ENCODE data around the gene P4HTM. TPM values are rescaled to one million over a fixed set of nuclear protein-coding genes. Genes with fewer than 3 reads are reported as not detected.
A peak's percentile ranks its signal among the peaks of the same experiment; 100 is the strongest.

Gene P4HTM
- total and polyA plus RNA-seq, 2 donors (not counting 1 experiment from before 2014, with no cell fraction given), result 48.5 to 70.6 TPM

DNA sequence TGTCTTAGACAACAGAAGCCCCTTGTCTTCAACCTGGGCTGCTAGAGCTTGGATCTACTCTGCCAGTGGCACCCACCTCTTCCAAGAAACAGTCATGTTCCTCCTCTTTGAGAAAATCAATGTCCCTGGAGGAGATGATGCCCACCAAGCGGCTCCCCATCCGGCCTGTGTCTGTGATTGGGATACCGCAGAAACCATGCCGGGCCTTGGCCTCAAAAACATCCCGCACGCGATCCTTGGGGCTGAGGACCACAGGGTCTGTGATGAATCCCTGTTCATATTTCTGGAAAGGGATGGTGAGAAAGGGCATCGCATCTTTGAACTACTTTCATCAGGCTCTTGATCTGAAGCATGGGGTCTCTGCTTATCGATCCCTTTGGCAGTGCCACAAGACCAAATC is 37.6 kb downstream of the P4HTM start:
- ChIA-PET CTCF (interaction anchor here (0.6 to 4.3 kb wide), 3 partner anchors 35 to 40 kb away, joined by 3 to 41 read pairs (median 21); partner anchors contain the start of gene P4HTM), POLR2A (interaction anchor here (0.6 to 1.1 kb wide), 2 partner anchors 8 to 206 kb away, joined by 4 to 8 read pairs; no protein-coding TSS in a partner anchor)
- H3K27me3 Mint-ChIP-seq, result no peaks in the 10 kb centered on the region
- no peaks in the 10 kb centered on the region for H3K9me3 Mint-ChIP-seq (ENCODE audit: insufficient read depth)
- Histone ChIP-seq H3K4me2 (replicated peaks; ENCODE audit: low read depth, low read length, poor library complexity, severe bottlenecking) (no peak overlapping the region), H3K36me3 (replicated peaks in 1 of 2; ENCODE audit: control extremely low read depth in 1 of 2, control insufficient read depth in 1 of 2, extremely low read depth in 1 of 2, insufficient read depth in 2 of 2, low read length in 1 of 2) (peaks cover 8 to 61% of the 10 kb centered on the region in 2 experiments), H3K9me3 (ENCODE audit: control extremely low read depth in 1 of 3, control insufficient read depth in 2 of 3, insufficient read depth in 1 of 3, low read length in 2 of 3) (no peaks in the 10 kb centered on the region), H3K79me2 (ENCODE audit: control insufficient read depth, insufficient read depth, low read length) (peaks cover 44% of the 10 kb centered on the region), H4K20me1 (ENCODE audit: control insufficient read depth, insufficient read depth, low read length, poor library complexity, severe bottlenecking) (no peaks in the 10 kb centered on the region), H3K27ac (ENCODE audit: low read length in 2 of 2) (peak overlapping the region in 1 of 2 donors; percentile 92), H3K9ac (ENCODE audit: low read length) (no peak overlapping the region), H3K27me3 (replicated peaks in 1 of 4; ENCODE audit: control extremely low read depth in 1 of 4, control insufficient read depth in 3 of 4, insufficient read depth in 4 of 4, low read length in 3 of 4) (no peaks in the 10 kb centered on the region), H2AFZ (ENCODE audit: insufficient read depth, low read depth, low read length, poor library complexity, severe bottlenecking) (no peak overlapping the region), H3K4me3 (ENCODE audit: control extremely low read depth in 1 of 5, extremely low read depth in 1 of 5, insufficient read depth in 1 of 5, low read depth in 2 of 5, low read length in 4 of 5) (no peak overlapping the region), H3K4me1 (ENCODE audit: control insufficient read depth in 2 of 2, insufficient read depth in 2 of 2, low read length in 2 of 2) (peaks cover 20 to 47% of the 10 kb centered on the region in 2 donors)
- intact Hi-C loops (cut with micrococcal nuclease), result loop anchor here (5.0 to 10.0 kb wide), 3 partner anchors 313 to 785 kb away; partner anchors contain the start of genes IP6K2, USP4 and ZNF589
- no peak for ATAC-seq (ENCODE audit: low read depth)
- DNase-seq, result no peak
- peaks cover 55% of the 10 kb centered on the region for H3K4me1 Mint-ChIP-seq
- TF ChIP-seq, protein P1, sequence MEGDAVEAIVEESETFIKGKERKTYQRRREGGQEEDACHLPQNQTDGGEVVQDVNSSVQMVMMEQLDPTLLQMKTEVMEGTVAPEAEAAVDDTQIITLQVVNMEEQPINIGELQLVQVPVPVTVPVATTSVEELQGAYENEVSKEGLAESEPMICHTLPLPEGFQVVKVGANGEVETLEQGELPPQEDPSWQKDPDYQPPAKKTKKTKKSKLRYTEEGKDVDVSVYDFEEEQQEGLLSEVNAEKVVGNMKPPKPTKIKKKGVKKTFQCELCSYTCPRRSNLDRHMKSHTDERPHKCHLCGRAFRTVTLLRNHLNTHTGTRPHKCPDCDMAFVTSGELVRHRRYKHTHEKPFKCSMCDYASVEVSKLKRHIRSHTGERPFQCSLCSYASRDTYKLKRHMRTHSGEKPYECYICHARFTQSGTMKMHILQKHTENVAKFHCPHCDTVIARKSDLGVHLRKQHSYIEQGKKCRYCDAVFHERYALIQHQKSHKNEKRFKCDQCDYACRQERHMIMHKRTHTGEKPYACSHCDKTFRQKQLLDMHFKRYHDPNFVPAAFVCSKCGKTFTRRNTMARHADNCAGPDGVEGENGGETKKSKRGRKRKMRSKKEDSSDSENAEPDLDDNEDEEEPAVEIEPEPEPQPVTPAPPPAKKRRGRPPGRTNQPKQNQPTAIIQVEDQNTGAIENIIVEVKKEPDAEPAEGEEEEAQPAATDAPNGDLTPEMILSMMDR (IDR thresholded peaks at IDR 0.05), result no peak
- no peak for TF ChIP-seq EZH2 (IDR thresholded peaks at IDR 0.05; ENCODE audit: borderline replicate concordance, insufficient read depth, low read depth, low read length, poor library complexity, severe bottlenecking)
- H3K4me3 Mint-ChIP-seq, result peak overlapping the region; percentile 98
- WGBS (ENCODE audit: insufficient coverage), result 99% methylated on average over 7 of the region's 9 CpGs
- H3K27ac Mint-ChIP-seq, result no peak overlapping the region

- no peaks in the 10 kb centered on the region for H3K27me3 ChIP-seq (replicated peaks in 1 of 4; ENCODE audit: control extremely low read depth in 1 of 4, control insufficient read depth in 3 of 4, insufficient read depth in 4 of 4, low read length in 3 of 4)
- 67% methylated on average over 1 of the region's 4 CpGs for WGBS (ENCODE audit: insufficient coverage)
- H3K9me3 ChIP-seq (ENCODE audit: control extremely low read depth in 1 of 3, control insufficient read depth in 2 of 3, insufficient read depth in 1 of 3, low read length in 2 of 3), result no peaks in the 10 kb centered on the region
- Mint-ChIP-seq H3K4me1 (peaks cover 49% of the 10 kb centered on the region), H3K27me3 (no peaks in the 10 kb centered on the region), H3K4me3 (peak overlapping the region; percentile 98), H3K27ac (peak overlapping the region; percentile 98), H3K9me3 (ENCODE audit: insufficient read depth) (no peaks in the 10 kb centered on the region)
- POLR2A ChIA-PET, result interaction anchor here (0.5 to 1.8 kb wide), 5 partner anchors 8 to 415 kb away, joined by 4 to 20 read pairs (median 8); partner anchors contain the start of genes QRICH1 and WDR6
- peaks cover 14 to 40% of the 10 kb centered on the region in 2 donors for H3K4me1 ChIP-seq (ENCODE audit: control insufficient read depth in 2 of 2, insufficient read depth in 2 of 2, low read length in 2 of 2)
- peak overlapping the region in 4 of 5 experiments; percentile 72 to 93 (median 76) for H3K4me3 ChIP-seq (ENCODE audit: control extremely low read depth in 1 of 5, extremely low read depth in 1 of 5, insufficient read depth in 1 of 5, low read depth in 2 of 5, low read length in 4 of 5)
- no peak for TF ChIP-seq EZH2 (IDR thresholded peaks at IDR 0.05; ENCODE audit: borderline replicate concordance, insufficient read depth, low read depth, low read length, poor library complexity, severe bottlenecking)
- TF ChIP-seq, protein P1 (IDR thresholded peaks at IDR 0.05), result no peak
- peaks cover 40% of the 10 kb centered on the region for H3K79me2 ChIP-seq (ENCODE audit: control insufficient read depth, insufficient read depth, low read length)
- H3K27ac ChIP-seq (ENCODE audit: low read length in 2 of 2), result peak overlapping the region; percentile 86 to 92
- H3K4me2 ChIP-seq (replicated peaks; ENCODE audit: low read depth, low read length, poor library complexity, severe bottlenecking), result peak overlapping the region; percentile 92
- intact Hi-C loops (cut with micrococcal nuclease), result loop anchor here (5.0 to 10.0 kb wide), 3 partner anchors 313 to 786 kb away; partner anchors contain the start of genes IP6K2, USP4 and ZNF589
- peaks cover 12 to 64% of the 10 kb centered on the region in 2 experiments for H3K36me3 ChIP-seq (replicated peaks in 1 of 2; ENCODE audit: control extremely low read depth in 1 of 2, control insufficient read depth in 1 of 2, extremely low read depth in 1 of 2, insufficient read depth in 2 of 2, low read length in 1 of 2)
- H4K20me1 ChIP-seq (ENCODE audit: control insufficient read depth, insufficient read depth, low read length, poor library complexity, severe bottlenecking), result no peaks in the 10 kb centered on the region
- peak; percentile 23 for DNase-seq
- CTCF ChIA-PET, result interaction anchor here (0.6 to 2.3 kb wide), 4 partner anchors 16 to 40 kb away, joined by 3 to 41 read pairs (median 10); partner anchors contain the start of genes P4HTM and WDR6
- peak overlapping the region; percentile 81 for H3K9ac ChIP-seq (ENCODE audit: low read length)
- H2AFZ ChIP-seq (ENCODE audit: insufficient read depth, low read depth, low read length, poor library complexity, severe bottlenecking), result no peak overlapping the region
- ATAC-seq (ENCODE audit: low read depth), result no peak
Observed at GRCh38 chr3:49028298-49028672, 38.2 kb downstream of the P4HTM start.

Measured in B cell (primary cell).